H1 (cell line): Measurements from ENCODE around the gene MVK. TPM values are rescaled to one million over a fixed set of nuclear protein-coding genes. Genes with fewer than 3 reads are reported as not detected.

Experiments
- CTCF ChIA-PET: fragments of 300-600 bp; sonication (Branson Sonifier 250); formaldehyde crosslinking; loops from one replicate; lab custom pipeline; 2021; ENCODE audit not compliant: partially characterized antibody; lab: Charles Lee
- POLR2A ChIA-PET: fragments of 300-600 bp; sonication (Branson Sonifier 250); formaldehyde crosslinking; loops from one replicate; lab custom pipeline; 2021; ENCODE audit warnings: inconsistent platforms; ENCODE audit not compliant: partially characterized antibody; lab: Charles Lee
- DNase-seq, 2 experiments: peaks; one replicate each; pipeline versions ENCODE4 v3.0.0 to v3.0.0-alpha.2; 2010 to 2022; ENCODE audit warnings: low spot score in 2 of 2, low read depth in 1 of 2, mixed read lengths in 1 of 2
- FAIRE-seq: peaks from 2 replicates; lab custom pipeline; 2011; peaks lifted over from hg19 to GRCh38; lab: Jason Lieb, UNC
- H2AFZ ChIP-seq: 2 replicates; pipeline ENCODE4 v1.8.1; 2012; ENCODE audit warnings: low read length, inconsistent platforms
- H2AK5ac ChIP-seq: 2 replicates; pipeline ENCODE4 v1.6.1; 2013; ENCODE audit warnings: low read depth, low read length
- H2BK120ac ChIP-seq: replicated peaks from 2 replicates; pipeline ENCODE3; 2013; ENCODE audit warnings: low read depth, low read length, inconsistent platforms
- H2BK12ac ChIP-seq: 2 replicates; pipeline ENCODE4 v1.6.1; 2013; ENCODE audit warnings: low read depth, low read length
- H2BK15ac ChIP-seq: 2 replicates; pipeline ENCODE4 v1.6.1; 2013; ENCODE audit warnings: low read length
- H2BK20ac ChIP-seq: 2 replicates; pipeline ENCODE4 v1.6.1; 2013; ENCODE audit warnings: low read length
- H2BK5ac ChIP-seq: 2 replicates; pipeline ENCODE4 v1.6.1; 2013; ENCODE audit warnings: low read depth, low read length
- H3K14ac ChIP-seq: 2 replicates; pipeline ENCODE4 v1.6.1; 2013; ENCODE audit warnings: inconsistent platforms; ENCODE audit not compliant: insufficient read length
- H3K18ac ChIP-seq: 2 replicates; pipeline ENCODE4 v1.6.1; 2013; ENCODE audit warnings: low read length; ENCODE audit errors: extremely low read depth
- H3K23ac ChIP-seq: 2 replicates; pipeline ENCODE4 v1.6.1; 2013; ENCODE audit warnings: inconsistent platforms; ENCODE audit not compliant: insufficient read length
- H3K23me2 ChIP-seq: 2 replicates; pipeline ENCODE4 v1.6.1; 2013; ENCODE audit warnings: low read depth, low read length
- H3K27ac ChIP-seq: 2 replicates; pipeline ENCODE4 v1.6.1; 2011; ENCODE audit warnings: low read depth, low read length, inconsistent platforms
- H3K27me3 ChIP-seq, 4 experiments: replicated peaks in 1 of 4; 1 replicate in 1 of 4; 2 replicates in 3 of 4; pipeline versions ENCODE4 v1.6.1 to v1.8.1; 2011 to 2013; ENCODE audit warnings: low read length in 3 of 4, mild to moderate bottlenecking in 3 of 4, inconsistent platforms in 2 of 4, mixed read lengths in 2 of 4, moderate library complexity in 1 of 4; ENCODE audit not compliant: control insufficient read depth in 3 of 4, insufficient read depth in 3 of 4; ENCODE audit errors: extremely low read depth in 1 of 4
- H3K36me3 ChIP-seq, 4 experiments: 2 replicates each; pipeline versions ENCODE4 v1.6.1 to v1.8.1; 2011 to 2013; ENCODE audit warnings: mild to moderate bottlenecking in 4 of 4, low read length in 3 of 4, moderate library complexity in 2 of 4, control low read depth in 1 of 4, inconsistent platforms in 1 of 4; ENCODE audit not compliant: insufficient read depth in 4 of 4, control insufficient read depth in 2 of 4
- H3K4ac ChIP-seq: replicated peaks from 2 replicates; pipeline ENCODE3; 2013; ENCODE audit warnings: low read length, low read depth, mixed read lengths, inconsistent platforms; ENCODE audit not compliant: insufficient read length
- H3K4me1 ChIP-seq, 4 experiments: replicated peaks in 1 of 4; 1 replicate in 1 of 4; 2 replicates in 3 of 4; pipeline versions ENCODE4 v1.6.1 to v1.8.1; 2011 to 2013; ENCODE audit warnings: low read length in 3 of 4, inconsistent platforms in 2 of 4, mixed read lengths in 1 of 4; ENCODE audit not compliant: insufficient read depth in 4 of 4, control insufficient read depth in 3 of 4
- H3K4me2 ChIP-seq, 2 experiments: 2 replicates each; pipeline versions ENCODE4 v1.6.1 to v1.8.1; 2011 to 2013; ENCODE audit warnings: low read depth in 2 of 2, low read length in 2 of 2, control low read depth in 1 of 2, inconsistent platforms in 1 of 2, mild to moderate bottlenecking in 1 of 2; ENCODE audit not compliant: insufficient read depth in 1 of 2
- H3K4me3 ChIP-seq, 4 experiments: fragments of 200-600, 300-600 bp in 1 of 4; sonication (generic), shearing (Covaris generic), sonication (Bioruptor Twin) in 1 of 4; 2 replicates each; pipeline versions ENCODE4 v1.5.1 to v1.8.1; 2011 to 2016; ENCODE audit warnings: low read length in 4 of 4, low read depth in 3 of 4, control low read depth in 2 of 4, inconsistent platforms in 2 of 4, mild to moderate bottlenecking in 2 of 4, mixed read lengths in 1 of 4, moderate library complexity in 1 of 4; ENCODE audit not compliant: insufficient read depth in 2 of 4; ENCODE audit errors: extremely low read depth in 1 of 4
- H3K56ac ChIP-seq: replicated peaks from 2 replicates; pipeline ENCODE3; 2013; ENCODE audit warnings: low read depth, mild to moderate bottlenecking, mixed read lengths, low read length, inconsistent platforms; ENCODE audit not compliant: insufficient read length
- H3K79me1 ChIP-seq: 2 replicates; pipeline ENCODE4 v1.6.1; 2013; ENCODE audit warnings: low read depth, low read length, control low read depth
- H3K79me2 ChIP-seq, 2 experiments: 2 replicates each; pipeline versions ENCODE4 v1.6.1 to v1.8.1; 2012 to 2013; ENCODE audit warnings: low read length in 2 of 2, mild to moderate bottlenecking in 2 of 2, inconsistent platforms in 1 of 2; ENCODE audit not compliant: insufficient read depth in 2 of 2, control insufficient read depth in 1 of 2
- H3K9ac ChIP-seq, 4 experiments: replicated peaks in 1 of 4; 1 replicate in 1 of 4; 2 replicates in 3 of 4; pipeline versions ENCODE4 v1.6.1 to v1.8.1; 2011 to 2013; ENCODE audit warnings: low read depth in 3 of 4, low read length in 3 of 4, control low read depth in 2 of 4, mild to moderate bottlenecking in 2 of 4, moderate library complexity in 2 of 4, inconsistent platforms in 1 of 4; ENCODE audit errors: extremely low read depth in 1 of 4
- H3K9me3 ChIP-seq, 2 experiments: 2 replicates each; pipeline versions ENCODE4 v1.6.1 to v1.8.1; 2012 to 2013; ENCODE audit warnings: mild to moderate bottlenecking in 2 of 2, moderate library complexity in 2 of 2, control low read depth in 1 of 2, inconsistent platforms in 1 of 2, low read depth in 1 of 2, low read length in 1 of 2, mixed read lengths in 1 of 2; ENCODE audit not compliant: insufficient read depth in 2 of 2
- H4K20me1 ChIP-seq, 2 experiments: replicated peaks in 1 of 2; 2 replicates each; pipeline versions ENCODE3 to v1.8.1; 2011 to 2013; ENCODE audit warnings: inconsistent platforms in 2 of 2, low read length in 2 of 2, mild to moderate bottlenecking in 1 of 2; ENCODE audit not compliant: insufficient read depth in 2 of 2, control insufficient read depth in 1 of 2
- H4K5ac ChIP-seq: 2 replicates; pipeline ENCODE4 v1.6.1; 2013; ENCODE audit warnings: low read length, low read depth, mixed read lengths, inconsistent platforms; ENCODE audit not compliant: insufficient read length
- H4K8ac ChIP-seq: 2 replicates; pipeline ENCODE4 v1.8.0; 2013; ENCODE audit warnings: mild to moderate bottlenecking, moderate library complexity, low read length, inconsistent platforms; ENCODE audit not compliant: insufficient read depth; ENCODE audit errors: extremely low read depth
- H4K91ac ChIP-seq: replicated peaks from 2 replicates; pipeline ENCODE3; 2013; ENCODE audit warnings: low read length, mixed read lengths, inconsistent platforms; ENCODE audit not compliant: insufficient read length
- ATF3 ChIP-seq: IDR thresholded peaks from 2 replicates; pipeline ENCODE4 v1.6.1; 2011; ENCODE audit warnings: low read depth, mild to moderate bottlenecking, low read length; ENCODE audit not compliant: insufficient read depth
- BCL11A ChIP-seq, 2 experiments: IDR thresholded peaks; one replicate each; pipeline ENCODE4 v1.6.1; 2011; ENCODE audit warnings: low read depth in 2 of 2, low read length in 2 of 2, mild to moderate bottlenecking in 2 of 2
- CREB1 ChIP-seq: IDR thresholded peaks from 2 replicates; pipeline ENCODE4 v1.6.1; 2012; ENCODE audit warnings: inconsistent platforms
- EP300 ChIP-seq, 2 experiments: IDR thresholded peaks; 1 replicate in 1 of 2; 2 replicates in 1 of 2; pipeline ENCODE4 v1.6.1; 2011 to 2012; ENCODE audit warnings: low read depth in 2 of 2, low read length in 2 of 2, mild to moderate bottlenecking in 2 of 2, borderline replicate concordance in 1 of 2, inconsistent platforms in 1 of 2, moderate library complexity in 1 of 2
- FOSL1 ChIP-seq: IDR thresholded peaks from 2 replicates; pipeline ENCODE4 v1.6.1; 2011; ENCODE audit warnings: mild to moderate bottlenecking, low read depth, low read length, moderate library complexity; ENCODE audit not compliant: insufficient read depth
- GTF2F1 ChIP-seq: IDR thresholded peaks from 2 replicates; pipeline ENCODE4 v1.6.1; 2012; ENCODE audit warnings: low read depth, low read length, improper control_type of control experiment, borderline replicate concordance
- HDAC6 ChIP-seq: IDR thresholded peaks from one replicate; pipeline ENCODE4 v1.7.1; 2012; ENCODE audit warnings: low read depth, mild to moderate bottlenecking, inconsistent platforms, low read length, moderate library complexity
- KDM4A ChIP-seq: IDR thresholded peaks from one replicate; pipeline ENCODE4 v1.7.1; 2012; ENCODE audit warnings: low read depth, mild to moderate bottlenecking, moderate library complexity, low read length, inconsistent platforms; ENCODE audit not compliant: severe bottlenecking
- POLR2A ChIP-seq, 2 experiments: IDR thresholded peaks; 1 replicate in 1 of 2; 2 replicates in 1 of 2; pipeline ENCODE4 v1.6.1; 2011; ENCODE audit warnings: low read depth in 2 of 2, low read length in 2 of 2, mild to moderate bottlenecking in 2 of 2; ENCODE audit errors: control extremely low read depth in 1 of 2
- SIX5 ChIP-seq: IDR thresholded peaks from 2 replicates; pipeline ENCODE4 v1.6.1; 2011; ENCODE audit warnings: mild to moderate bottlenecking, low read depth, low read length
- SP1 ChIP-seq: IDR thresholded peaks from 2 replicates; pipeline ENCODE4 v1.6.1; 2011; ENCODE audit warnings: low read depth, low read length
- SRF ChIP-seq: IDR thresholded peaks from 2 replicates; pipeline ENCODE4 v1.6.1; 2011; ENCODE audit warnings: mild to moderate bottlenecking, low read depth, low read length, moderate library complexity
- SUZ12 ChIP-seq: fragments of 200-600 bp; sonication (generic); IDR thresholded peaks from 2 replicates; pipeline ENCODE4 v1.6.1; 2012; ENCODE audit warnings: mild to moderate bottlenecking, inconsistent platforms, low read length, moderate library complexity, mixed read lengths
- TAF7 ChIP-seq: optimal IDR thresholded peaks from 2 replicates; pipeline ENCODE3; 2011; ENCODE audit warnings: low read depth, mild to moderate bottlenecking, inconsistent platforms, low read length, moderate library complexity, borderline replicate concordance
- YY1 ChIP-seq: IDR thresholded peaks from 2 replicates; pipeline ENCODE4 v1.6.1; 2011; ENCODE audit warnings: low read depth, mild to moderate bottlenecking, low read length
- WGBS, 2 experiments: shearing (Covaris generic) in 1 of 2; methylation state at CpG; one replicate each; pipeline versions ENCODE4 v1.1.6 to v1.1.7; 2013 to 2015; ENCODE audit warnings: low lambda C conversion rate in 2 of 2, mixed read lengths in 2 of 2, inconsistent platforms in 1 of 2, low coverage in 1 of 2, missing lambda C conversion rate in 1 of 2; ENCODE audit not compliant: insufficient replicate concordance in 2 of 2, insufficient coverage in 1 of 2, insufficient read length in 1 of 2; ENCODE audit errors: extremely low coverage in 1 of 2, missing lambda C conversion rate in 1 of 2; 5-methylcytosine and 5-hydroxymethylcytosine counted together
- polyA plus RNA-seq, 7 experiments: library from polyadenylated mRNA; depleted of rRNA in 3 of 7; stranded (reverse) in 5 of 7; unstranded in 2 of 7; fragments of >200 nt in 5 of 7; fragments of 200-250 nt in 2 of 7; gene quantifications; 1 replicate in 5 of 7; 2 replicates in 1 of 7; 4 replicates in 1 of 7; pipeline versions ENCODE4 v1.2.1 to v1.2.3, GENCODE V29; 2011 to 2013; ENCODE audit warnings: missing spikeins in 2 of 7, mixed read lengths in 2 of 7
- total RNA-seq: library from RNA; stranded (reverse); fragmentation: NEBNext Ultra II Directional; extraction: Animal tissue kit (Norgen Biotek cat#: 25700); gene quantifications from 2 replicates; pipeline ENCODE4 v1.2.1, GENCODE V29; 2021

The MVK gene
- total and polyA plus RNA-seq, 2 of the 8 experiments (the other 6 are each of a cell fraction or from before 2014, with no cell fraction given): 15.7 to 20.9 TPM

DNA sequence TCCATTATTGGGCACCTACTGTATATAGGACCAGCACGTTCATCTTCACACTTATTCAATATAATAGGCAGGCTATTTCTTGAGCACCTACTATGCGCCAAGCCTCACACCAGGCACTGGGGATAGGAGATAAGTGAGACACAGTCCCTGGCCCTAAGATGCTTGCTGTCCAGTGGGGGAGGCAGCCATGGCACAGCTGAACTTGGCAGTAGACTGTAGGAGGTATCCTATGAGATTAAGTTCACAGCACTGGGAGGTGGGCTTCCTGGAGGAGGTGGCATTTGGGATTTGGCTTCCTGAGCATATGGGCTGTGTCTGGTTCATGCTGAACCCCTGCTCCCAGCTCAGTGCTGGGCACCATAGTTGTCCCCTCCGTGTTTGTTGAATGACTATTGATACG, 65.1 kb downstream of the MVK start:
- no peak for TF ChIP-seq SP1
- TF ChIP-seq TAF7: no peak
- TF ChIP-seq KDM4A: no peak
- TF ChIP-seq FOSL1: no peak
- no peak for TF ChIP-seq BCL11A (IDR thresholded peaks at IDR 0.05; ENCODE audit: low read depth in 2 of 2, low read length in 2 of 2)
- TF ChIP-seq YY1: no peak
- no peak for TF ChIP-seq SIX5
- no peak for TF ChIP-seq HDAC6
- TF ChIP-seq CREB1: no peak
- no peak for TF ChIP-seq POLR2A (IDR thresholded peaks at IDR 0.05; ENCODE audit: control extremely low read depth in 1 of 2, low read depth in 2 of 2, low read length in 2 of 2)
- TF ChIP-seq ATF3: no peak
- TF ChIP-seq GTF2F1: no peak
- no peak for TF ChIP-seq SUZ12
- no peak for TF ChIP-seq SRF
- no peak for TF ChIP-seq EP300 (IDR thresholded peaks at IDR 0.05; ENCODE audit: borderline replicate concordance in 1 of 2, low read depth in 2 of 2, low read length in 2 of 2)
- Histone ChIP-seq H4K8ac (no peak overlapping the region), H3K27ac (no peak overlapping the region), H3K4me3 (no peak overlapping the region), H3K27me3 (no peaks in the 10 kb centered on the region), H3K36me3 (no peaks in the 10 kb centered on the region), H2AK5ac (no peak overlapping the region), H2BK12ac (peak overlapping the region; percentile 14; the same call in 1 of the 2 replicates), H3K23ac (no peak overlapping the region), H3K4ac (no peak overlapping the region), H3K18ac (no peak overlapping the region), H3K23me2 (peaks cover 20% of the 10 kb centered on the region; the same call in 1 of the 2 replicates), H4K91ac (no peak overlapping the region), H3K4me2 (no peak overlapping the region), H3K9me3 (peaks cover 0 to 8% of the 10 kb centered on the region in 2 experiments; a peak in 1 of 4 replicates), H2AFZ (no peak overlapping the region), H3K4me1 (peaks cover 0 to 2% (median 0%) of the 10 kb centered on the region in 4 experiments; a peak in 1 of 7 replicates), H3K9ac (no peak overlapping the region), H2BK15ac (no peak overlapping the region), H3K79me2 (no peaks in the 10 kb centered on the region), H4K5ac (no peak overlapping the region), H2BK5ac (no peak overlapping the region), H3K56ac (no peak overlapping the region), H2BK120ac (no peak overlapping the region), H2BK20ac (no peak overlapping the region), H3K14ac (no peak overlapping the region), H3K79me1 (no peaks in the 10 kb centered on the region), H4K20me1 (peaks cover 0 to 10% of the 10 kb centered on the region in 2 experiments)
- ChIA-PET POLR2A (no interaction called here), CTCF (interaction anchor here (1.0 kb wide), 1 partner anchor 11 kb away, joined by 3 read pairs; no protein-coding TSS in a partner anchor)
- no peak for DNase-seq
- no peak for FAIRE-seq
- 76% methylated on average over 4 of the region's 4 CpGs; no CpG with 5 or more reads in 1 of the 2 experiments for WGBS, 2 experiments
